Activated CD8-positive, alpha-beta T cell treated with anti-CD3 and anti-CD28 coated beads, Interleukin-2, amount 10 ng/mL, durations not matched to agents 7 days and 5 days (primary cell): ENCODE measurements around the gene METTL3. TPM values are rescaled to one million over a fixed set of nuclear protein-coding genes. Genes with fewer than 3 reads are reported as not detected.

Source experiments
- ATAC-seq: fragments of 150-1000 bp; cut with Tn5 transposase; one replicate; pipeline ENCODE4 v1.10.0; 2021; ENCODE audit warnings: moderate library complexity
- CTCF ChIA-PET: fragments of 350-600 bp; sonication (Branson Sonifier 250); formaldehyde crosslinking; loops from one replicate; lab custom pipeline; 2021; ENCODE audit warnings: antibody characterized with exemption; lab: Charles Lee
- POLR2A ChIA-PET: fragments of 350-600 bp; sonication (Branson Sonifier 250); formaldehyde crosslinking; loops from one replicate; lab custom pipeline; 2021; ENCODE audit warnings: antibody characterized with exemption; lab: Charles Lee
- DNase-seq: peaks from one replicate; pipeline ENCODE4 v3.0.0-alpha.2; 2020
- H3K27ac Mint-ChIP-seq: one replicate; pipeline ENCODE4 v1.8.0; 2021; ENCODE audit warnings: mild to moderate bottlenecking, mixed read lengths
- H3K27me3 Mint-ChIP-seq: one replicate; pipeline ENCODE4 v1.8.0; 2021; ENCODE audit warnings: low read depth, mixed read lengths
- H3K36me3 Mint-ChIP-seq: one replicate; pipeline ENCODE4 v1.8.0; 2021; ENCODE audit warnings: low read depth, mixed read lengths
- H3K4me1 Mint-ChIP-seq: one replicate; pipeline ENCODE4 v1.8.0; 2021; ENCODE audit warnings: low read depth, mixed read lengths
- H3K4me3 Mint-ChIP-seq: one replicate; pipeline ENCODE4 v1.8.0; 2021; ENCODE audit warnings: mild to moderate bottlenecking, mixed read lengths
- H3K9me3 Mint-ChIP-seq: one replicate; pipeline ENCODE4 v1.8.0; 2022; ENCODE audit warnings: mixed read lengths; ENCODE audit not compliant: insufficient read depth
- total RNA-seq, 2 experiments: library from RNA; stranded (reverse); gene quantifications; one replicate each; pipeline ENCODE4 v1.2.3, GENCODE V29; 2021

Gene METTL3
- total RNA-seq, 2 experiments from 2014 or later, result 68.3 to 70.8 TPM

DNA sequence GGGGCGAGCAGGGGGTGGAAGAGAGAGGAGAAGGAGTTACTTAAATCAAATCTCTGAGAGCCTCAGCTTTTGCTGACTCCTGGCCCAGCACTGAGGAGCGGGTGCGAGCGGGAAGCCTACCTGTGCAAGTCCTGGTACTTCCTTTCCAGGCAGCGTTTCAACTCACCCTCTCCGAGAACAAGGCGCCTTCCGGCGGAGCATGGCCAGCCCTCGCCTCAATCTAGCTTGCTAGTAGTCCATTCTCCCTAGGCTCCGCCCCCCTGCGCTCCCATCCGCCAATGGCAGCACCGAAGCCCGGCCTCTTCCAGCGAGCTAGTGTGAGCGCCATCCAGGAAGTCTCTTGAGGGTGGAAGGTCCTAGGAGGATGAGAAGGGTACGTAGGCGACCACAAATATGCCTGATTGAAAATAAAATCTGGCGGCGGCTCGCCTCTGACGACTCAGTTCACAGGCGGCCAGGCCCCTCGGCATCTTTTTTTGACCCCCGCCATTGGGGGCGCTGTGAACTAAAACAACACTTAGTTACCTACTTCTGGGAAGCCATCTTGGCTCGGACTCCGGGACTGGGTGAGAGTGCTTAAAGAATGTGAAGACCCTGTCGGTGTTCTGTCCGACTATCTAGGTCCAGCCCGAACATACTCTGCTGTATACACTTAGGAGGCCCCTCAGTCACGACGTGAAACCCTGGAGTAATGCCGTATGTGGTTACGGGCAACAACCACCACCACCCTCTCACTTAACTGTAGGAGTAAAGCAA, 55.0 kb downstream of the METTL3 start, which contains the start of gene CHD8:
TSS of gene CHD8 (minus strand) at position 212 of the 756 bp plus-strand sequence. CDS start 24,480 bp downstream, outside the sequence.
- ChIA-PET POLR2A (interaction anchor here (0.8 to 5.0 kb wide), 8 partner anchors 10 to 55 kb away, joined by 3 to 65 read pairs (median 5); partner anchors contain the start of genes METTL3, RAB2B and TOX4), CTCF (interaction anchor here (0.6 to 4.9 kb wide), 21 partner anchors 10 to 106 kb away, joined by 3 to 53 read pairs (median 4); partner anchors contain the start of genes RAB2B, SALL2, SUPT16H and TOX4)
- Mint-ChIP-seq H3K4me3 (peak within 1 kb of the TSS; percentile 95), H3K27ac (peak within 1 kb of the TSS; percentile 98), H3K4me1 (peaks cover 32% of the 10 kb centered on the region), H3K36me3 (peaks cover 43% of the 10 kb centered on the region), H3K27me3 (no peaks in the 10 kb centered on the region), H3K9me3 (no peaks in the 10 kb centered on the region)
- ATAC-seq, result peak; percentile 99
- DNase-seq, result peak; percentile 100

DNA sequence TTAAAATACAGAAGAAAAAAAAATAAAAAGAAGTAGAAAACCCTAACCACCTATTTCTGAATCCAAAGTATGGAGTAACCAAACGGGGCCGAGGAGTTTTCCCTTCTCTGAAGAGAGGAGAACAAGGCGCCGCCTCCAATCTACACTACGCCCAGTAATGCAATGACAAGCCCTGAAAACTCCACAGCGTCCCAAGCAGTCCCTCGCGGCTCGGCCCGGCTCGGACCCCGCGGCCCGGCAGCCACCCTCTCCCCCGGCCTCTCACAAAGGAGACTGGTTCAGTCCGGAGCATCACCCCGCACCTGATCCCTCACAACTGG, 55.6 kb downstream of the METTL3 start:
- H3K4me1 Mint-ChIP-seq, result peaks cover 36% of the 10 kb centered on the region
- DNase-seq (no peak), ATAC-seq (peak; percentile 34)
- CTCF ChIA-PET, result interaction anchor here (0.6 to 4.9 kb wide), 18 partner anchors 10 to 106 kb away, joined by 3 to 53 read pairs (median 4); partner anchors contain the start of genes RAB2B, SALL2, SUPT16H and TOX4
- no peaks in the 10 kb centered on the region for H3K9me3 Mint-ChIP-seq
- H3K36me3 Mint-ChIP-seq, result peaks cover 40% of the 10 kb centered on the region
- POLR2A ChIA-PET, result interaction anchor here (0.8 to 5.0 kb wide), 9 partner anchors 10 to 62 kb away, joined by 3 to 65 read pairs (median 4); partner anchors contain the start of genes METTL3, RAB2B and TOX4
- peak overlapping the region; percentile 95 for H3K4me3 Mint-ChIP-seq
- H3K27ac Mint-ChIP-seq, result peak overlapping the region; percentile 98
- no peaks in the 10 kb centered on the region for H3K27me3 Mint-ChIP-seq

DNA sequence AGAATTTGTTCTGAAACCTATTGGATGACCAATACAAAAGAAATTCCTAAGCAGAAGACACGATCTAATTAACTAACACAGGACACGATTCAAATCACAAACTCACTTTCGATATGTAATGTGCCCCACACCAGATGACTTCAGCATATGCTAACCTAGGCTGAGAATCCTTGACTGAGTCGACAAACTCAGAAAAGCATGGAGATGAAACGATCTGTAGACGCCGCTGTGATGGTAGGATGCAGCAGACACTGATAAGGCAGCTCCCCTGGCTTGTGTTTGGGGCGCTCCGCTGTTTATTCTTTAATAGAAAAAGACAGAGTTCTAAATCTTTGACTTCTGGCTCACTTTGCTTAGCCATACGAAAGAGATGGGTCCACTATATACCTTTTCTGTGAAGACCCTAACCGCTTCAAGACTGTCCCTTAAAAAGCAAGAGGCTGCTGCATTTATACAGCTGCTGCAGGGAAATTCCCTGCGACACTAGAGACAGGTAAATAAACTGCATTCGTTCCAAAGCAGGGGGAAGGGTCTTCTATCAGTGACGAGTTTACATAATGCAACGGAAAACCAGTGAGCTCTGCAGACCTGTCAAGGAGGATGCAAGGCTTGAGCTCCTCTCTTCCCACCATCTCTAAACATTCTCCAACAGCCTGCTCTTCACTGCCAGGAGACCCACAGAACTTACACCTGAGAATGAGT, 56.1 kb downstream of the METTL3 start:
- Mint-ChIP-seq H3K9me3 (no peaks in the 10 kb centered on the region), H3K4me1 (peaks cover 42% of the 10 kb centered on the region), H3K27ac (peak overlapping the region; percentile 98), H3K4me3 (peak overlapping the region; percentile 95), H3K27me3 (no peaks in the 10 kb centered on the region), H3K36me3 (peaks cover 42% of the 10 kb centered on the region)
- ChIA-PET POLR2A (interaction anchor here (0.8 to 5.0 kb wide), 8 partner anchors 10 to 62 kb away, joined by 3 to 65 read pairs (median 4); partner anchors contain the start of genes METTL3, RAB2B and TOX4), CTCF (interaction anchor here (0.9 to 4.9 kb wide), 6 partner anchors 10 to 72 kb away, joined by 3 to 53 read pairs (median 6); partner anchors contain the start of genes RAB2B, SALL2 and TOX4)
- DNase-seq (no peak), ATAC-seq (no peak)

DNA sequence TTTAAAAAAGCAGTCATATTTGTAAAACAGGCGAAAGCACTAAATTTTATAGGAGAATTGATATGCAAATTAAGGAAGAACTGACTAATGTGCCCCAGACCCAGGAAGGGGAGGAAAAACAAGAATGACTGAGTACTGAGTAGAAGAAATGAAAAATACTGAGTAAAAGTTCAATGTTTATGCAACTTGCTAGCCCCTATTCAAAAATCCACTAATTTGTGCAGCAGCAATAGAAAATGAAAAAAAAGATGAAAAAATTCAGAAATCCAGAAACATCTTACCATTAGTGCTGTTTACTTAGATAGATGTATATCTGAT, 61.3 kb downstream of the METTL3 start:
- H3K4me3 Mint-ChIP-seq, result no peak overlapping the region
- no peaks in the 10 kb centered on the region for H3K9me3 Mint-ChIP-seq
- peak overlapping the region; percentile 27 for H3K27ac Mint-ChIP-seq
- H3K4me1 Mint-ChIP-seq, result peaks cover 48% of the 10 kb centered on the region
- peaks cover 47% of the 10 kb centered on the region for H3K36me3 Mint-ChIP-seq
- ChIA-PET POLR2A (interaction anchor here (4.8 kb wide), 1 partner anchor 13 kb away, joined by 20 read pairs; no protein-coding TSS in a partner anchor), CTCF (interaction anchor here (1.2 to 2.0 kb wide), 2 partner anchors 9 to 26 kb away, joined by 3 to 4 read pairs; no protein-coding TSS in a partner anchor)
- ATAC-seq, result no peak
- DNase-seq, result no peak
- no peaks in the 10 kb centered on the region for H3K27me3 Mint-ChIP-seq

Other genes with a start within 250 kb of the METTL3 start
- 100 to 1,000 TPM; 768 to 782 TPM for gene HNRNPC, start 241.9 kb downstream of the METTL3 start, total RNA-seq
- not detected for gene RPGRIP1, start 231.3 kb downstream of the METTL3 start, total RNA-seq
- 100 to 1,000 TPM; 136 to 138 TPM for gene SUPT16H, start 127.3 kb downstream of the METTL3 start, total RNA-seq
- gene CHD8, start 55.2 kb downstream of the METTL3 start, total RNA-seq, result 100 to 1,000 TPM; 116 to 119 TPM
- gene RAB2B, start 34.4 kb downstream of the METTL3 start, total RNA-seq, result 10 to 100 TPM; 20.7 to 22.1 TPM
- gene TOX4, start 34.1 kb downstream of the METTL3 start, total RNA-seq, result 10 to 100 TPM; 66.2 to 71.1 TPM
- gene SALL2, start 15.0 kb upstream of the METTL3 start, total RNA-seq, result 1 to 10 TPM; 1.9 to 2.0 TPM
- not detected for gene OR10G3, start 68.7 kb upstream of the METTL3 start, total RNA-seq
- gene OR10G2, start 123.6 kb upstream of the METTL3 start, total RNA-seq, result not detected
- not detected for gene OR4E2, start 142.5 kb upstream of the METTL3 start, total RNA-seq
- under 1 TPM in 1 of 2 experiments, not detected in 1; 0.05 TPM for gene OR4E1, start 162.5 kb upstream of the METTL3 start, total RNA-seq